Stimulated activated CD8-positive, alpha-beta memory T cell treated with anti-CD3 and anti-CD28 coated beads, Interleukin-4, amount 100 ng/mL, for 48 hours (primary cell): ENCODE data around the gene RAB25.
"Not testable (repeated sequence)": the region's sequence is repeated elsewhere in the genome, so short reads cannot be mapped to it uniquely, and the experiment has no call there.

Experiments
- DNase-seq: peaks from one replicate; pipeline ENCODE4 v3.0.0-alpha.2; 2020

The RAB25 gene

DNA sequence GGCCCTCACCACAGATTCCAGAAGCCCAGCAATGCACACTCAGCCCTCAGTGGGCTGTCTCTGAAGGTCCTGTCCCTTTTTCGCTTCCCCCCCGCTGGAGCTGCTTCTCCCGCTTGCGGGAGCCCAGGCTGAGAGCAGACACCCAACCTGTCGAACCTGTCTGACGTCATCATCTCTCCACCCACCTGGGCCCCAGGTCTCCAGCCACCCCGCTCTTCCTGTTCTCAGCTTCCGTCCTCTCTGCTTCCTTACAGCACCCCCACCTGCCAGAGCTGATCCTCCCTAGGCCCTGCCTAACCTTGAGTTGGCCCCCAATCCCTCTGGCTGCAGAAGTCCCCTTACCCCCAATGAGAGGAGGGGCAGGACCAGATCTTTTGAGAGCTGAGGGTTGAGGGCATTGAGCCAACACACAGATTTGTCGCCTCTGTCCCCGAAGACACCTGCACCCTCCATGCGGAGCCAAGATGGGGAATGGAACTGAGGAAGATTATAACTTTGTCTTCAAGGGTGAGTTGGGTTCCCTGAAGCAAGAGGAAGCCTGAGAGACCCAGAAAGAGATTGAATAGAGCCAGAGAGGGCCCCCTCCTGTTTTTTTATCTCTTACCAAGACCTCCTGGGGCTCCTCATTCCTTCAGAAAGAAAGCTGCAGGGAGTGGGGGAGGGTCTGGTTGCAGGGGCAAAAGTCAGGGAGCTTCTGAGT lies at the start of gene RAB25:
Gene RAB25 (plus strand): TSS at position 224 of the 700 bp plus-strand sequence. CDS start 241 bp downstream, at position 465.
- no peak for DNase-seq

DNA sequence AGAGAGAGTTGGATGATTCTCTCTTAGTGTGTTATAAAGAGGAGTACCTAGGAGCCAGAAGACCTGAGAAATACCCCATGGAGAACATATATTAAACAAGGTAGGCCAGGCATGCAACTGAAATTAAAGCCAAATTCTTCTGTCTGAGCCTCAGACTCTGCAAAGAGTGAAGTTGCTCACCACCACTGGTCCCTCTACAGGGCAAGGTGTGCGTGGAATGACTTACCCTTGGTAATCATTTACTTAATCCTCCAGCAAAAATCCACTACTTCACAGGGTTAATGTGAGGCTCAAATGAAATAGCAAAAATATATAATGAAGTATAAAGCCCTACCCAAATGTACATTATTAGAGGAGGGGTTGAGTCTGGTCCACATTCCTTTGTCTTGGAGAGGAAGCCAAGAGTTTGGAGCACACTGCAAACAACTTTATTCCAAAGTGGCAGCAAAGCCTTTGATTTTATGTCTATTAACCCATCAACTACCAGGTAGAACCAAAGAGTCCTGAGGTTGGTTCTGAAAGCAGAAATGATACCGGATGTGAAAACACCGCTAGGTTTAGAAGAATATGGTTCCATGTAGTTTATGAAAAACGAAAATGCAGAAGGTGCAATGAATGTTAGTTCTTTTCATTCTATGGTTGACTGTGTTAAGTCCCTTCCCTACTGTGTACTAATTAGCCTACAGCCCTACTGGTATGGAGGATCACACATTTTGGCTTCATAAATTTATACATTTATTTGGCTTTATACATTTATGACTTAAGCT lies 48.7 kb upstream of the RAB25 start:
- DNase-seq: no peak

DNA sequence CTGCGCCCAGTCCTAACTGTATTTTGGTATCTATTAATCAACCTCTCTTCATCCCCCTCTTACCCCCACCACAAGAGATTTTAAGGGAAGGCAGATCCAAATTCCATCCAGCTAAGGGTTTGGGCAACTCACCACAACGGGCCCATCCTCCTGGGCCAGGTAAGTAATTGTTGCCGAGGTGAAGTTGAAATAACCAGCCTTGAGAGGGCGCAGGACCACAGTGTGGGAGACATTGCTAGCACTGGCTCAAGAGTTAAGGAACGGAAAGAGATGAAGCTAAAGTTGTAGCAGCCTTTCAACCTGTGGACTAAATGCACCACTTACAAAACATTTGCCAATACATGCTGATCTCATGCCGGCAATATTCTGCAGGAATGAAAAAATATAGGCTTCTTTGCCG lies 46.1 kb upstream of the RAB25 start:
- DNase-seq: no peak

DNA sequence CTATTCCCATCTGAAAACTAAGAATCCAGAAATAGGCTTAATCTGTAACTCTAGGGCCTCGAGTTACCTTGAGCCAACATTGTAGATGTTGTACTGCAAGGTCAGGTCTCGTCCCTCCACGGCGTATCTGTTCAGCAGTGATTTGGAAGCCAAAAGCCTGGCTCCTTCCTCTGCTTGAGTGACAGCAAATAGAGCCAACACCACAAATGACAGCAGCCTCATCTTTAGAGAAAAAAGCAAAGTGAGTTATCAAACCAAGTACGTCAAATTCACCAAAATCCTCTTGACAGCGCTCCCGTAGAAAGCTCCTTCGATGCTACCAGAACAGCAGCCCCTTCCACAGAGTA lies 41.0 kb upstream of the RAB25 start:
- DNase-seq: no peak

DNA sequence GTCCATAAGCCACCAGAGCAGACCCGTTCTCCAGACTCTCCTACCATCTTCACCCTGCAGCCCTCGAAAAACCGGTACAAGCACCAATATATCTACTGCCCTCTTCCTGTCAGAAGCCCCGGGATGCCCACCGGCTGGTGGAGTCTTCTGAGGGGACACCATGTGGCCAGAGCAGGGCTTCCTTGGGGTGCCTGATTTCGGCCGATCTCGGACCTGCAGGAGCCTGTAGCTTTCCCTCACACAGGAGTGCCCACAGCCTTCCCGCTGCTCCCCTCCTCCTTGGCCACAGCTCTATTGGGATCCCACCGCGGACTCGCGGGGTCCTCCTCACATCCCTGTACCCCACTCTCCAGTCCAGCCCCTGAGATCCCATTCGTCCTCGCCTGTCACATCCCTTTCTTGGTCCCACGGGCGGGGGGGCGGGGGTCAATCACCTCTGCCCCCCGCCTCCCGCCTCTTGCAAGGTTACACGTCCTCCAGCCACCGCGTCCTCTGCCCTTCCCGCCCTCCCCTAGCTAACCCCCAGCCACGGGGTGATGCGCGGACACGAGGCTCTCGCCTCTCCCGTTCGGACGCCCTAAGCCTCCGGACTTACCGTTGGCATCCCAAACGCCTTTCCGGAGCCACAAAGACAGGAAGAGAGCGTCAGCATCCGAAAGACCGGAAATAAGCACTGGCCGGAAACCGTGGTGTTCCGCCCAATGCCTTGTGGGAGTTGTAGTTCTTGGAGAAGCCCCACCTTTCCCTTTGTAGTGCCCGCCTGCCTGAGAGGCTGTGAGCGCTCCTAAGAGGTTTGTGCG lies 40.5 kb upstream of the RAB25 start, which contains the start of gene SSR2:
Gene SSR2 (minus strand): TSS at position 659 of the 800 bp plus-strand sequence. CDS start 784 bp downstream, outside the sequence.
- peak; percentile 86 for DNase-seq

DNA sequence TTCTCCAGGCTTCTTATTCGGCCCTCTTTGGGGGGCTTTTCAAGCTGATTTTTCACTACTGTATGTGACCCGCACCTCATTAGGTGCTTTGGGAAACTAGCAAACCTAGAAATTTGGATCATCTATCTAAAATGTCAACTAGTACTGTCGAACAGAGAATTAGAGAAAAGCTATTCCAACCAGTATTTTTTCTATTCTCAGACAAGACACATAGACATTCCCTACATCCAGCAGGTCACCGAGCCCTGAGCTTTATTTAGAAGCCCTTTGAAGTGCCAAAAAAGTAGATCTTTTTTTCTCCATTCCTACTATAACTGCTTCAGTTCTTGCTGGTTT lies 39.9 kb upstream of the RAB25 start:
- no peak for DNase-seq

DNA sequence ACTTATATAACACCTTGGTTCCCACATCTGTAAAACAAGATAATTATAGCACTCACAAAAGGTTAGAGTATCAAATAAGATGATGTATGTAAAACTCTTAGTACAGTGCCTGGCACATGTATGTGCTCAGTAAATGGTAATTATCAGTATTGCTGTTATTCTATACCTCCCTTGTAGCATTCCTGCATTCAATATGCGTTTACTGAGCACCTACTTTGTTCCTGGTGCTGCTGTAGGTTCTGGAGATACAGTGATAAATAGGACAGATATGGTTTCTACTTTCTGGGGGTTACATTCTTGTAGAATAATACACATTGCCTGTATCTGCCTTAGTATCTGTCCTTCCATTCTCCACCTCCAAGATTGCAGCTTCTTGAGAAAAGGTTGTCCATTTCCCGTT lies 39.0 kb upstream of the RAB25 start:
- no peak for DNase-seq

DNA sequence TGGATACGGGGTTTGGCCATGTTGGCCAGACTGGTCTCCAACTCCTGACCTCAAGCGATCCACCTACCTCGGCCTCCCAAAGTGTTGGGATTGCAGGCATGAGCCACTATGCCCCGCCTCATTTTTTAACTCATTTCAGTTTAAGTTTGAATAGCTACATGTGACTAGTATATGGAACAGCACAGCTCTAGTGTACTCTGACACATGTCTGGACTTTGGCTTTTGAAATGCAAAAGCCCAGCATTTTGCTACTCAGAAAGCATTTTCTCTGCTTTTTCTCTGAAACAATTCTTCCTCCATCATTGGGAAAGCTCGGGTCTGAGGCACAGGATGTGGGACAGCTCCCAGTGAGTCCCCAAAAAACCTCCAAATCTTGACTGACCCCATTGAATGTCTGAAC lies 36.2 kb upstream of the RAB25 start:
- no peak for DNase-seq

DNA sequence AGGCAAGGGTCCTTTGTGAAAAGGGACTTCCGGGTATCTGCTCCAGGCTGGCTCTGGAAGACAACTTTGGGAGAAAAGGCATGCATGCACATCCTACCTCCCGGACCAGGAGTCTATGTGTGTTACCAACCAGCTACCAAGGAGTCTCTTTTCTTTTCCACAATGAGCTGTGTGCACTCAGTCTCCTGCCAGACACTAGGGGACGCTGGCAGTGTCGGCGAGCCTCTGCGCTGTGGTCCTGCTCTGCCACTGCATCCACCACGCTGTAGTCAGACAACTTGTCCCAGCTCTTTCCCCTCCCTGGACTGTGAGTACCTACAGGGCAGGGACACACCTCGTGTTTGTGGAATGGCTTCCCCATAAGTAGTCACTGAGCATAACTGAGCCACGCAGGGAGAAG lies 35.1 kb upstream of the RAB25 start:
- peak; percentile 58 for DNase-seq

DNA sequence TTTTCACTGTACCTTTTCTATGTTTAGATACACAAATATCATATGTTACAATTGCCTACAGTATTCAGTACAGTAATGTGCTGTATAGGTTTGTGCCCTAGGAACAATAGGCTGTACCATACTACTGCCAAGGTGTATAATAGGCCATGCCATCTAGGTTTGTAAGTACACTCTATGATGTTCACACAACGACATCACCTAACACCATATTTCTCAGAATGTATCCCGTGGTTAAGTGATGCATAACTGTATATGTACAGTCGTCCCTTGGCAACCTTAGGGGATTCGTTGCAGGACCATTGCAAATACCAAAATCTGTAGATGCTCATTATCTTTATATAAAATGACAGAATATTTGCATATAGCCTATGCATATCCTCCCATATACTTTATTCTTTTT lies 34.4 kb upstream of the RAB25 start:
- no peak for DNase-seq

DNA sequence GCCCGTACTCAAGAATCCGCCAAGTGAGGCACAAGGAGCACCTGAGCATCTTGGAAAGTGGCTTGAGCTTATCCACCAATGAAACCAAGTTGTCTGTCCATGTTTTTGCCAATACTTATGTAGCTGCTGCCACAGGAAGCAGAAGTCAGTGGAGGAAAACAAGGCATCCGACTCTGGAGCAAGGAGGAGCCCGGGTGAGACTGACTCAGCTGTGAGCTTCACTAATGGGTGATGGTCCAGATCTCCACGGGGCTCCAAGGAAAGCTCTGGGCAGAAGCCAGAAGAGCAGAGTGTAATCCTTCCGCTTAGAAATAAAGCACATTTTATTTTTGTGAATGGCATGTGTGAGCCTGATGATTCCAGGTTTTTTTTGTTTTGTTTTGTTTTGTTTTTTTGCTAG lies 27.9 kb upstream of the RAB25 start:
- DNase-seq: no peak

DNA sequence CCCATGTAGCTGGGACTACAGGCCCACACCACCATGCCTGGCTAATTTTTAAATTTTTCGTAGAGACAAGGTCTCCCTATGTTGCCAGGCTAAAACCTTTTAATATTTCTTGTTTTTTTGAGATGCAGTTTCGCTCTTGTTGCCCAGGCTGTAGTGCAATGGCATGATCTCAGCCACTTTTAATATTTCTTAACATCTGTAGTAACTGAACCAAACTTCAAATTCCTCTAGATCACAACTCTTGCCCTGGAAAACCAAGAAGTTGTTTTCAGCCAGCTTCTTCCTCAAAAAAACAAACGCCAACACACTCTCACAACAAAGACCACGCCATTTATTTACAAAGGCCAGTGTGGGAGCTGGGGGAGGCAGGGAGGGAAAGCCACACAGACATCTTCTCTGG lies 26.0 kb upstream of the RAB25 start:
- not testable (repeated sequence) for DNase-seq

DNA sequence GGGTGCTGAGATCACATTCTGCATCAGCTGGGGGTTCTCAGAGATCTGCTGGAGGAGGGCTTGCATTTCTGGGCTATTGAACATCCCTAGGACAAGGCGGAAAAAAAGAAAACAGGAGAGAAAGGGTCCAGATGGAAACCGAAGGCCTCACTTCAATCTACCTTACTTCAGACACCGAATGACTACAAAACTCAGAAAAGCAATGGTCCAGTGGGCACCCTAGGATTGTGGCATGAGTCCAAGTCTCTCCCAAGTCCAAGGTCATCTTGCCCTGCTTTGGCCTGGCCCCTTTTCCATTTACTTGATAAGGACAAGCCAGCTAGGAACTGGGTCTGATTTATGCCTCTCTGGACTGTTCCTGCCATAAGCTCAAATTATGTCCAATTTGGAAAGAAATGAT lies 18.1 kb upstream of the RAB25 start:
- no peak for DNase-seq

DNA sequence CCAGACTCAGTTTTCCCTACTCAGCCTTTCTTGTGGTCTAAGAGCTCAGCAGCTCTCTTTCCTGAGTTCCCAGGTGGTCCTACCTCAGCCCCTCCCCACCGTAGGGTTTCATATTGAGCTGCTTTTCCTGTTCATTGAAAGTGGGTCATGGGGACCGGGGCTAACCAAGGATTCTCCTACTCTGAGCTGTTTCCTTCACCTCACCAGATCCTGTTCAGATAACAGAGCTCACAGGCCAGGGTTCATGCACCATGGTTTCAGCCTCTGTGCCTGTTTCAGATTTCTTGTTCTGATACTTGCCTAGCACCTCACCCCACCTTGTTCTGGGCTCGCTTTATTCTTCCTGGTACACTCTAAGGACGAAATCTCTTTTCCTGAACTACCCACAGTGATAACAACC lies 15.9 kb upstream of the RAB25 start:
- DNase-seq: no peak

DNA sequence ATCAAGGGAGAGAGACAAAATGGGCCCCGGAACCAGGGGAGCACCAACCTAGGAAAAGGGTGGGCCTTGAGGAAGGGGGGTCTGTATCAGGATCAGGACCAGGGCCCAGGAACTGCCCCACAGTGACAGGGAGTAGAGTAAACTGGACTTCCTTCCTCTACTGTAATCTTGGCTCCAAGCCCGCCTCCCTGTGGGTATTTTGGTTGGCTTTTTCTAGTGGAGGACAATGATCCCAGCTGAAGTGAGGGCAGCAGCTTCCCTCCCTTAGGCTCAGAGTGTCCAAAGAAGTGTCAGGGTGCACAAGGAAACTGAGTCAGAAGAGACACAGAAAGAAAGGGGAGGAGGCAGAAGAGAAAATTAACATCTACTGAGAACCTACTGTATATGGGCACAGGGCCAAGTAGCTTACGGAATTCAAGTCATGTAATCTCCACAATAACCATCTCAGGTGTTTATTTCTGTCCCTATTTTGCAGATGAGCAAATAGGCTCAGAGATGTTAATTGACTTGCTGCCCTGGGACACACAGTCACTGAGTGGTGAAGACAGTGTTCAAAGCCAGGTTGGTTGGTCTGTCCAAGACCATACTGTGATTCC lies 12.2 kb upstream of the RAB25 start:
- DNase-seq: no peak

DNA sequence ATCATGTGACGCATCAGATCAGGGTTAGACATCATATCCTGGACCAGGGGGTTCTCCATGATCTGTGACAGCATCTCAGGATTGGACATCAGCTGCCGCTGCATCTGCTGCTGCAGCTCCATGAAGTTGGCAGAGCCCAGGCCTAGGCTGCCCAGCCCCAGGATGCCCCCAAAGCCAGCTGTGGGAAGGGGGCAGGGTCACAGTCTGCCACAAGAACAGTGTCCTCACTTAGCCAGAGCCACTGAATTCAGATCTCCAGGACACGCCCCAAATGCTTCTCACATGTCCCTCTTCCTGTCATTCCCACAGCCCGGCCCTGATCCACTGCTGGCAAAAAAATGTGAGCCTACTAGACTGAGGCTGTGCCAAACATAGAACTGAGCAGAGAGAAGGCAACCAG lies 10.6 kb upstream of the RAB25 start:
- DNase-seq: no peak

DNA sequence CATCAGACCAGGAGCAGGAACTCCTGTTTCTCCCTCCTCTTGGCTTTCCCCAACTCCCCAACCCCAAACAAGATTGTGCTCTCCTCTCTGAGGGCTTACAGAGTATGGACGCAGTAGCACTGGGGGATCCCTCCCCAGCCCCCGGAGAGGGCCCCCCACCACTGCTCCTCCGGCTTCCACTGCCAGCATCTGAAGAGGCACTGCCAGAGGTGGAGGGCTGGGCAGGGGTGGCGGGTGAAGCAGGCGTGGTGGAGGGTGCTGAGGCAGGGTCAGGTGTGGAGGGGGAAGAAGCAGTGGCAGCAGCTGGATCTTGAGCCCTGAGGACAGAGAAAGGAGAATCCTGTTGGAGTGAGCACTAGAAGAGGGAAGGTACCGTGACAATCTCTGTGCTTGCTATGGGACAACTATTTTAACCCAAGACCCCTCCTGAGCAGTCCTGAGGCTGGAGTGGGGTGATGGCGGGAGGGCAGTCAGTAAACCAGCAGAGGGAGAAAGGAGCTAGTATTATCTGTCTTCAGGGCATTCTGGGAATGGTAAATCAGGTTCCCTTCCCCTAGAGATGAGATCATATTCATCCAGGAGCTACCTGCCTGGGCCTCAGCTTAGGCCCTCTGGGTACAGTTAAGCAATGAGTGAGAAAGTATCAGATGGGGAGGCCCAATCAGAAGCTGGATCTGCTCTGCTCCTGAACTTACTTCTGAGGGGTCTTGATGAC lies 9.8 kb upstream of the RAB25 start:
- no peak for DNase-seq

DNA sequence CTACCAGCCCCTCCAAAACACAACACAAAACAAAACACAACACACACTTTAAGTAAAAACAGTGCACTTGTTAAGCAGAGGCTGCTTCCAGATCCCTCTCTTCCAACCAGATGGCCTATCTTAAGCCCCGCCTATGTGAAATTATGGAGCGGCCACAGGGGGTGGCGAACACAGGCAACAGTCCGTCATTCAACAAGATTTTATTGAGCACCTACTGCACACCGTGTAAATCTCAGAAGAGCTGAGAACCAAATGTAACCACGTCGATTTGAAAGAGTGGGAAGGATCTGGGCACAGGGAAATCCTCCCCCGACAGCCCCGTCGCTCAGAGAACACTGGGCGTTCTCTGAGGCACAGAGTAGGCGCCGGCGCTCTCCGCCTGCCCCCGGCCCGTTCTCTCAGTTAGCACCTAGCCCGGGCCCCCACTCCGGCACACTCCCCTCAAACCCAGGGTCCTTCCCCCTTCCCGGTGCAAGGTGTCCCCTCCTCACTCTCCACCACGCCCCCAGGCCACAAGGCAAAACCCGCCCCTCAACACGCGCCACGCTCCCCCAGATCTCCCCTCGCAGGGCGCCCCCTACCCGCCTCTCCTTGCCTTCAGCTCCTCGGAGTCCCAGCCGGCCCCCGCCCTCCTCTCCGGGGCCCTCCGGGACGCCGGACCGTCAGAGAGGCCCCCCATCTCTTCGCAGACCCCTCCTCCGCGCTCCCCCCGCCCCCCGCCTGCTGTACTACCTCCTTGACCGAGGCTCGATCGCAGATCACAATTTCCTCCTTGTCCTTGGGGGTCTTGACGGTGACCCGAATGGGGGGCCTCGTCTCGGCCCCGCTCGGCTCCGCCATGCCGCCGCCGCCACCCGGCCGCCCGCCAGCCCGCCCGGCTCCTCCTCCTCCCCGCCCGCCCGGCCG lies 7.8 kb upstream of the RAB25 start:
- DNase-seq: peak; percentile 83

DNA sequence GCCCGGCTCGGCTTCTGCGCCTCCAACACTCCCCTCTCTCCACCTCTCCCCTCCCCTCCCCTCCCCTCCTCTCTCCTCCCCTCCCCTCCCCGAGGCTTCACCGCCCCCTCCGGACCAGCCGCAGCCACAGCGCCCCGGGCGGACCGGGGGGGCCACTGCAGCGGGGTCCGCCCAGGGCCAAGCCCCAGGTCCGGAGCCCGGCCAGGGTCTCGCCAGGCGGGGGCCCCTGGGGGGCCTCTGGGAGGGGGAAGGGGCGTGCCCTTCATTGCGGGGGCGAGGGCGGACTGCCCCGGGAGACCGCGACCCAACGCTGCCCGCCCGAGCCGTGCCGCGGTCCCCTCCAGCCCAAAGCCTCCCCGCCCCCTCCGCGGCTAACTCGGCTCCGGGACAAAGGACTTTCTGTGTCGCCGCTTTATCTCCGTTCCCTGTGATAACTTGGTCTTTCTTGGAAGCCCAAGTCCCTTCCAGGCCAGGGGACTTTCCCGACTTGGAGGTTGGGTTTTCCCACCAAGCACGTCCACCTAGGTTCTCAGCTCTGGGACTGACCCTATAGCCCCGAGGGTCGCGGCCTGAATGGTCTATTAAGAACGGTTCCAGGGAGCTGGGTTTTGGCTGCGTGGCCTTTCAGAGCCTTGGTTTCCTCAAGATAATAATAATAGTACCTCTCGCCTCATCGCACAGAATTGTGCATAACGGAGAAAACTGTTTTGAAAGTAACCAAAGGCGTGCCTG lies 7.0 kb upstream of the RAB25 start, which contains the start of gene UBQLN4:
Gene UBQLN4 (minus strand): TSS at position 31 of the 732 bp plus-strand sequence. CDS start 97 bp downstream, outside the sequence.
- peak; percentile 87 for DNase-seq

DNA sequence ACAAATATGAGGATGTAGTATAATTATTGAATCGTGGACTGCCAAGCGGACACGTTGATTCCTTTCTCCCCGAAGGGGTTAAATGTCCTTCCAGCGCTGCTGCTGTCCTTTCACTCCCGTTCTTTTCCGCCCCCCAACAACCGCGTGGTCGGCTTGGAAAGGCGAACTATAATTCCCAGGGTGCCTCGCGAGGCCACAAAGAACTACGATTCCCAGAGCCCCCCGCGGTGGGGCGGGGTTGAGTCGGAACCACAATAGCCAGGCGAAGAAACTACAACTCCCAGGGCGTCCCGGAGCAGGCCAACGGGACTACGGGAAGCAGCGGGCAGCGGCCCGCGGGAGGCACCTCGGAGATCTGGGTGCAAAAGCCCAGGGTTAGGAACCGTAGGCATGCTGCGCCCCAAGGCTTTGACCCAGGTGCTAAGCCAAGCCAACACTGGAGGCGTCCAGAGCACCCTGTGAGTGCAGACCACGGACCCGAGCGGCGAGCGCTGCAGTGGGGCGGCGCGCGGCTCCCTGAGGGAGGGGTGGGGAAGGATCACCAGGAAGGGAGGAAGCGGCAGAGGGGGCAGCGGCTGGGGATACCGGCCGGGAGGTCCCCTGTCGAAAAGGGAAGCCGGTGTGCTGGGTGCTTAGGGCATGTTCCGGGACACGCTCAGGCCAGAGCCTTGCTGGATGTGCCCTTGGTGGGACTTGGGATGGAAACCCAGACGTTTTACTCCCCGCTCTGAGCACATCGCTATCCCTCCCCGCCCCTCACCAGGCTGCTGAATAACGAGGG lies 6.3 kb upstream of the RAB25 start, which contains the start of gene LAMTOR2:
Gene LAMTOR2 (plus strand): TSS at position 283 of the 781 bp plus-strand sequence. CDS start 108 bp downstream, at position 391.
- peak; percentile 98 for DNase-seq
